Measurements from ENCODE around the gene LMF1. TPM values are rescaled to one million over a fixed set of nuclear protein-coding genes. Genes with fewer than 3 reads are reported as not detected.
A peak's percentile ranks its signal among the peaks of the same experiment; 100 is the strongest.

LMF1 gene
- total RNA-seq, 1 donor from 2014 or later = 31.3 TPM

- intact Hi-C loops (cut with DNase I) = no loop called here
- DNase-seq (ENCODE audit: low spot score) (no peak), ATAC-seq (no peak)
These were observed 151.3 kb downstream of the LMF1 start for GRCh38 chr16:819336-820043.

- DNase-seq (ENCODE audit: low spot score) = no peak
- intact Hi-C loops (cut with DNase I) = no loop called here
- no peak for ATAC-seq
These were observed 152.2 kb downstream of the LMF1 start for GRCh38 chr16:818592-818991.

- intact Hi-C loops (cut with DNase I) = no loop called here
- DNase-seq (ENCODE audit: low spot score) = no peak
These were observed 152.7 kb downstream of the LMF1 start for GRCh38 chr16:818132-818531.

GRCh38 chr16:817001-817906, 153.5 kb downstream of the LMF1 start:
- ATAC-seq = no peak
- intact Hi-C loops (cut with DNase I) = no loop called here
- DNase-seq (ENCODE audit: low spot score) = no peak

More at GRCh38 chr16:818132-818531, 152.7 kb downstream of the LMF1 start:
- no peak for ATAC-seq

GRCh38 chr16:815861-816260, 154.9 kb downstream of the LMF1 start:
- ATAC-seq = no peak
- intact Hi-C loops (cut with DNase I) = loop anchor here (1.0 kb wide), 1 partner anchor 99 kb away; no protein-coding TSS in a partner anchor
- no peak for DNase-seq (ENCODE audit: low spot score)

DNA sequence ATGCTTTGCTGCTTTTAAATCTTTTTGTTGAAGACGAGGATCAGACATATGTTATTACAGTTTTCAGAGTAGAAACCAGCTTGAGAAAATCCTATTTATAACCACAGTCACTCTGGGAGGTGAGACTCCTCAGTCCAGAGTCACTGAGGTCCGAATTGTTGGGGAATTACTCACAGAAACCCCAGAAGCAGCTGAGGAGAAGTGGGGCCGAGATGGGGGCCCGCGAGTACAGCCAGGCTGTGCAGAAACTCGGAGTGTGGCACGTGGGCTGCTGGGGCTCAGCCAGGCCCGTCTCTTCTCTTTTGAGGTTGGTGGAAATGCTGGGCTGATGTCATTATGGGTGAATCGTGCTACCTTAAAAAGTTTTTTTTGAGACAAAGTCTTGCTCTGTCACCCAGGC, 155.8 kb downstream of the LMF1 start:
- DNase-seq (ENCODE audit: low spot score) = no peak
- ATAC-seq = no peak

GRCh38 chr16:813916-814412, 156.8 kb downstream of the LMF1 start:
- intact Hi-C loops (cut with DNase I) = loop anchor here (5.0 kb wide), 1 partner anchor 243 kb away; no protein-coding TSS in a partner anchor
- DNase-seq (ENCODE audit: low spot score) (no peak), ATAC-seq (no peak)

More for the DNA sequence above, 155.8 kb downstream of the LMF1 start:
- intact Hi-C loops (cut with DNase I) = loop anchor here (1.0 to 5.0 kb wide), 2 partner anchors 100 to 242 kb away; no protein-coding TSS in a partner anchor

DNA sequence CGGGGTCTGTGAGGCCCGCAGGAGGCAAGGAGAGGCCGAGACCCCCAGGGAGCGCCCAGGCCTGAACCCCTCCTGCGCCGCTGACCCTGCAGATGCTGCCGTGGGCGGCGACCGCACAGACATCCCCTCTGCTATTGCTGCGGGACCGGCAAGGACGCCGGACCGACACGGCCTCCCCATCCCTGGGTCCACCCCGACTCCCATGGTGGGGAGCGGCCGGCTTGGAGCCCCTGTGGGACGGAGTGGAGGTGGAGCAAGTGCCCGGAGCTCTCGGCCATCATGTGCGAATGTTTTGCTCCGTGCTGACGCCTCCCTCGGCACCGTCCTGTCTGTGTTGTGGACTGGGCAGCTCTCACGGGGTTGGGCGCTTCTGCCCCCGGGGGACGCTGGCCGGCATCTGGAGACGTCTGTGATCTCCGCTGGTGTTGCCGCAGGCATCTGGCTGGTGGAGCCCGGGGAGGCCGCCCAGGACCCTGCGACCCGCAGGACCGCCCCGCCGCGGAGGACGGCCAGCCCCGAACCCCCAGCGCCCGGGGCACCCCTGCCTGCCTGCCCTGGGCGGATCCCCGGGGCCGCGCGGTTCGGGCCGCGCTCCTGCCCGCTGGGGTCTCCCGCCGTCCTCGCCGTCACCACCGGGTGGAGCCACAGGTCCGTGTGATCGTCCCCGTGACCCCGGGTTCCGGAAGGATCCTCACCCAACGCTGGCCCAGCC, 157.4 kb downstream of the LMF1 start:
- DNase-seq (ENCODE audit: low spot score) (peak; percentile 78), ATAC-seq (peak; percentile 84)
- intact Hi-C loops (cut with DNase I) = loop anchor here (5.0 kb wide), 1 partner anchor 244 kb away; no protein-coding TSS in a partner anchor

DNA sequence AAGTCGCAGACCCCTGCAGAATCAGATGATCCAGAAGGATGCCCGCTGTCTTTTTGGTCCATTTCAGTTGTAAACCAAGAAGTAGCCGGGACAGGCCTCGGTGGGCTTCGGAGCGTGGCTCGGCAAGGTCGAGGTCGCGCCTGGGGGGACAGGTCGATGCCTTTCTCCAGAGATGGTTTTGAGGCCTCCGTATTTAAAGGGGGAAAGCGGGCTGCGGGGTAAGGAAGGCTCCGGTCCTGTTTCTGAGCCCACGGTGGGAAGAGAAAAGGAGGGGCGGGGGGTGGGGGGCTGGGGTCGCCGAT, 162.7 kb downstream of the LMF1 start:
- DNase-seq (ENCODE audit: low spot score) = no peak
- ATAC-seq = no peak
- intact Hi-C loops (cut with DNase I) = no loop called here

- DNase-seq (ENCODE audit: low spot score) (peak; percentile 97), ATAC-seq (peak; percentile 99)
- intact Hi-C loops (cut with DNase I) = no loop called here
These were observed 163.3 kb downstream of the LMF1 start for GRCh38 chr16:807347-808084.

DNA sequence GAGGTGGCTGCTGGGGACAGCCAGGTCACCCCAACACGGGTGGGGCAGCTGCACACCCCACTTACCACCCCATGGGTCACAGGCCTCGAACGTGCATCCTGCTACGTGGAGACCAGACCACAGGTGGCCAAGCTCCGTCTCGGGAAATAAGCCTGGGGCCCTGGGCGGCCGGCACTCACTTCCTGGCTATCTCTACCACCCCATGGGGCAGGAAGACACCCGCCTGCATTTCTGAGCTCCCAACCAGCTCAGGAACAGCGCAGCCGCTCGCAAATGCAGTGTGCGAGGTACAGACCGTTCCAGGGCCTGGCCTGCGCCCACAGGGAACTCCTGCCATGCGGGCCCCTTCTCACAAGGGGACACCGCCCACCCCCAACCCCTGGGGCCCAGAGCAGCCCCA, 165.3 kb downstream of the LMF1 start:
- DNase-seq (ENCODE audit: low spot score) (no peak), ATAC-seq (no peak)
- intact Hi-C loops (cut with DNase I) = no loop called here

GRCh38 chr16:804193-805048, 166.4 kb downstream of the LMF1 start:
- intact Hi-C loops (cut with DNase I) = loop anchor here (5.0 kb wide), 1 partner anchor 963 kb away; no protein-coding TSS in a partner anchor
- DNase-seq (ENCODE audit: low spot score) (no peak), ATAC-seq (no peak)

DNA sequence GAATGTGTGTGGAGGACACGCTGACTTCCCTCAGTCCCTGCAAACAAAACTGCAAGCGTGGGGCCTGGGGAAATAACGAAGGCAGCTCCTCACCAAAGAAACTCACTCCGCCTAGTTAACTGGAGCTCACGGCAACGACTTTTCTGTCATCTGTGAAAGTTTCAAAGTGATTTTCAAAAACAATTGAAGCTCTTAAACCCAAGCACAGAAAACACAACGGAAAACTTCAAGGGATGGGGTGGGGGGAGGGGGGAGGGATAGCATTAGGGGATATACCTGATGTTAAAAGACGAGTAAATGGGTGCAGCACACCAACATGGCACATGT, 167.1 kb downstream of the LMF1 start:
- intact Hi-C loops (cut with DNase I) = loop anchor here (5.0 kb wide), 1 partner anchor 964 kb away; no protein-coding TSS in a partner anchor
- DNase-seq (ENCODE audit: low spot score) = no peak
- no peak for ATAC-seq

Other genes with a start within 250 kb of the LMF1 start
- 26.3 TPM for gene ANTKMT, start 249.8 kb downstream of the LMF1 start, total RNA-seq
- gene CCDC78, start 244.5 kb downstream of the LMF1 start, total RNA-seq = 2.1 TPM
- 6.5 TPM for gene HAGHL, start 243.9 kb downstream of the LMF1 start, total RNA-seq
- 26.9 TPM for gene CIAO3, start 230.0 kb downstream of the LMF1 start, total RNA-seq
- 2.9 TPM for gene MSLN, start 210.2 kb downstream of the LMF1 start, total RNA-seq
- 11.4 TPM for gene RPUSD1, start 182.6 kb downstream of the LMF1 start, total RNA-seq
- gene CHTF18, start 182.4 kb downstream of the LMF1 start, total RNA-seq = 18.9 TPM
- not detected for gene GNG13, start 170.2 kb downstream of the LMF1 start, total RNA-seq
- gene SOX8, start 10.8 kb upstream of the LMF1 start, total RNA-seq = 57.7 TPM
- gene SSTR5, start 101.8 kb upstream of the LMF1 start, total RNA-seq = not detected
- gene C1QTNF8, start 125.3 kb upstream of the LMF1 start, total RNA-seq = not detected
- gene CACNA1H, start 182.1 kb upstream of the LMF1 start, total RNA-seq = 4.1 TPM